Tibial nerve (tissue), 3 donors: ENCODE results near the gene BCL2L14.

Experiments
- POLR2A ChIP-seq, 2 donors: fragments of 450-650 bp; IDR thresholded peaks; one replicate each; pipeline ENCODE4 v1.6.1; 2017; ENCODE audit warnings: antibody characterized with exemption in 2 of 2, mild to moderate bottlenecking in 2 of 2, moderate library complexity in 2 of 2
- TF ChIP-seq, protein P1 (sequence below), 5 experiments: fragments of 200-600 bp in 3 of 5; fragments of 450-650 bp in 2 of 5; sonication (generic) in 3 of 5; IDR thresholded peaks; one replicate each; pipeline ENCODE4 v1.5.1; 2016 to 2019; ENCODE audit warnings: antibody characterized with exemption in 5 of 5, mild to moderate bottlenecking in 3 of 5, moderate library complexity in 2 of 5

DNA sequence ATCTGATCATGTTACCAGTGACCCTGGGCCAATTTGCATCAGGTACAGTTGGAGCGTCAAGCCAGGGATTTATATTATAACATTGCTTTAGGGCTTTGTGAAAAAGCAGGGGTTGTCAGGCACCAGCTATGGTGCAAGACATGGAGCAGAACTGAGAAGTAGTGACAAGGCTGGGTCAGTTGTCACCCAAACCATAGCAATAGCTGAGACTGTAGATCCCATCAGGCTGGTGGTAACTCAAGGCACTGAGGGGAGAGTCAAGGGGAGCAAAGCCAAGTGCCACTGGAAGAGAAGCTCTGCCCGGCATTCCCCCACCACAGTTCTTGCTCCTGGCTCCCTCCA, 16.9 kb downstream of the BCL2L14 start:
- TF ChIP-seq POLR2A (IDR thresholded peaks at IDR 0.05) = no peak
- TF ChIP-seq, protein P1, sequence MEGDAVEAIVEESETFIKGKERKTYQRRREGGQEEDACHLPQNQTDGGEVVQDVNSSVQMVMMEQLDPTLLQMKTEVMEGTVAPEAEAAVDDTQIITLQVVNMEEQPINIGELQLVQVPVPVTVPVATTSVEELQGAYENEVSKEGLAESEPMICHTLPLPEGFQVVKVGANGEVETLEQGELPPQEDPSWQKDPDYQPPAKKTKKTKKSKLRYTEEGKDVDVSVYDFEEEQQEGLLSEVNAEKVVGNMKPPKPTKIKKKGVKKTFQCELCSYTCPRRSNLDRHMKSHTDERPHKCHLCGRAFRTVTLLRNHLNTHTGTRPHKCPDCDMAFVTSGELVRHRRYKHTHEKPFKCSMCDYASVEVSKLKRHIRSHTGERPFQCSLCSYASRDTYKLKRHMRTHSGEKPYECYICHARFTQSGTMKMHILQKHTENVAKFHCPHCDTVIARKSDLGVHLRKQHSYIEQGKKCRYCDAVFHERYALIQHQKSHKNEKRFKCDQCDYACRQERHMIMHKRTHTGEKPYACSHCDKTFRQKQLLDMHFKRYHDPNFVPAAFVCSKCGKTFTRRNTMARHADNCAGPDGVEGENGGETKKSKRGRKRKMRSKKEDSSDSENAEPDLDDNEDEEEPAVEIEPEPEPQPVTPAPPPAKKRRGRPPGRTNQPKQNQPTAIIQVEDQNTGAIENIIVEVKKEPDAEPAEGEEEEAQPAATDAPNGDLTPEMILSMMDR (IDR thresholded peaks at IDR 0.05) = no peak
